Left lung (tissue), 10 donors: ENCODE data around the gene RPS19. TPM values are rescaled to one million over a fixed set of nuclear protein-coding genes. Genes with fewer than 3 reads are reported as not detected.

Source experiments
- ATAC-seq: fragments of 200-7000 bp; cut with Tn5 transposase; one replicate; pipeline ENCODE4 v1.9.1; 2020; ENCODE audit warnings: moderate library complexity
- DNase-seq, 4 donors: peaks; one replicate each; pipeline ENCODE4 v3.0.0-alpha.2; 2013 to 2020
- H3K27ac ChIP-seq, 2 donors: fragments of 200-600 bp; sonication (generic) in 1 of 2; one replicate each; pipeline versions ENCODE4 v1.5.0 to v1.8.0; 2020 to 2021
- H3K27me3 ChIP-seq, 2 donors: fragments of 200-600 bp; sonication (generic) in 1 of 2; one replicate each; pipeline versions ENCODE4 v1.5.0 to v1.8.0; 2020 to 2021
- H3K36me3 ChIP-seq, 2 donors: fragments of 200-600 bp; sonication (generic) in 1 of 2; one replicate each; pipeline versions ENCODE4 v1.5.0 to v1.8.0; 2020 to 2021
- H3K4me1 ChIP-seq, 2 donors: fragments of 200-600 bp; one replicate each; pipeline ENCODE4 v1.8.0; 2021
- H3K4me3 ChIP-seq, 2 donors: fragments of 200-600 bp; sonication (generic) in 1 of 2; one replicate each; pipeline versions ENCODE4 v1.5.0 to v1.8.0; 2020 to 2021; ENCODE audit warnings: mild to moderate bottlenecking in 1 of 2
- H3K9me3 ChIP-seq, 2 donors: fragments of 200-600 bp; sonication (generic) in 1 of 2; one replicate each; pipeline versions ENCODE4 v1.5.0 to v1.8.0; 2020 to 2021
- CTCF ChIP-seq, 2 donors: fragments of 200-600 bp; sonication (generic) in 1 of 2; IDR thresholded peaks; one replicate each; pipeline versions ENCODE4 v1.5.0 to v1.8.0; 2021; ENCODE audit warnings: antibody characterized with exemption in 2 of 2
- intact Hi-C, 2 donors: fragments of 100-400 bp; cut with DNase I; formaldehyde crosslinking; loops; one replicate each; pipeline versions ENCODE4 v1.11.2 to v1.14.2; 2022
- polyA plus RNA-seq, 6 donors: library from polyadenylated mRNA; unstranded; fragments of 120-200 nt; gene quantifications; one replicate each; pipeline ENCODE4 v1.2.1, GENCODE V29; 2013; ENCODE audit not compliant: insufficient read length in 6 of 6
- total RNA-seq, 2 donors: library from RNA; stranded (reverse); fragmentation: NEBNext Ultra II Directional; extraction: Animal tissue kit (Norgen Biotek cat#: 25700); gene quantifications; one replicate each; pipeline ENCODE4 v1.2.1, GENCODE V29; 2021
- donor health status: DM: no; HTN: yes; CAD: no.
- donor health status: DM: no; HTN: no; CAD: no.

The RPS19 gene
- total and polyA plus RNA-seq, 8 donors, result 1,560 to 2,456 (median 1,910) TPM

- intact Hi-C loops, result no loop called here
- Histone ChIP-seq H3K27ac (no peak overlapping the region), H3K9me3 (no peaks in the 10 kb centered on the region), H3K27me3 (peaks cover 0 to 13% of the 10 kb centered on the region in 2 donors), H3K4me3 (no peak overlapping the region), H3K36me3 (no peaks in the 10 kb centered on the region), H3K4me1 (no peaks in the 10 kb centered on the region)
- DNase-seq (no peak), ATAC-seq (no peak)
- no peak for TF ChIP-seq CTCF (IDR thresholded peaks at IDR 0.05)
Observed at GRCh38 chr19:41851456-41851855, 8.6 kb upstream of the RPS19 start.

- no peaks in the 10 kb centered on the region for H3K4me1 ChIP-seq
- intact Hi-C loops, result no loop called here
- H3K4me3 ChIP-seq, result no peak overlapping the region
- no peaks in the 10 kb centered on the region for H3K36me3 ChIP-seq
- H3K27me3 ChIP-seq, result no peaks in the 10 kb centered on the region
- TF ChIP-seq CTCF (IDR thresholded peaks at IDR 0.05), result no peak
- H3K27ac ChIP-seq, result no peak overlapping the region
- no peak for ATAC-seq
- DNase-seq, result no peak
- H3K9me3 ChIP-seq, result no peaks in the 10 kb centered on the region
Observed at GRCh38 chr19:41853344-41853743, 6.7 kb upstream of the RPS19 start.

- no peaks in the 10 kb centered on the region for H3K36me3 ChIP-seq
- H3K4me1 ChIP-seq, result peaks cover 0 to under 1% of the 10 kb centered on the region in 2 donors
- no peaks in the 10 kb centered on the region for H3K9me3 ChIP-seq
- DNase-seq (no peak), ATAC-seq (no peak)
- intact Hi-C loops, result no loop called here
- no peak overlapping the region for H3K27ac ChIP-seq
- no peak for TF ChIP-seq CTCF (IDR thresholded peaks at IDR 0.05)
- no peak overlapping the region for H3K4me3 ChIP-seq
- H3K27me3 ChIP-seq, result no peaks in the 10 kb centered on the region
Observed at GRCh38 chr19:41853768-41854167, 6.3 kb upstream of the RPS19 start.

- intact Hi-C loops, result no loop called here
- peak; percentile 4 for ATAC-seq
- no peaks in the 10 kb centered on the region for H3K9me3 ChIP-seq
- H3K4me1 ChIP-seq, result peaks cover 19 to 43% of the 10 kb centered on the region in 2 donors
- H3K27me3 ChIP-seq, result no peaks in the 10 kb centered on the region
- no peak for DNase-seq
- peak overlapping the region in 1 of 2 donors; percentile 96 for H3K4me3 ChIP-seq
- peak overlapping the region in 1 of 2 donors; percentile 97 for H3K27ac ChIP-seq
- TF ChIP-seq CTCF (IDR thresholded peaks at IDR 0.05), result no peak
- peaks cover 4 to 35% of the 10 kb centered on the region in 2 donors for H3K36me3 ChIP-seq
Observed at GRCh38 chr19:41859213-41859617, 840 bp upstream of the RPS19 start.

- intact Hi-C loops, result loop anchor here in 1 of 2 donors (10.0 kb wide), 1 partner anchor 74 kb away; no protein-coding TSS in a partner anchor
- TF ChIP-seq CTCF (IDR thresholded peaks at IDR 0.05), result no peak
- Histone ChIP-seq H3K9me3 (no peaks in the 10 kb centered on the region), H3K27me3 (no peaks in the 10 kb centered on the region), H3K27ac (peak overlapping the region; percentile 96 to 97), H3K4me3 (peak overlapping the region; percentile 90 to 96), H3K4me1 (peaks cover 19 to 56% of the 10 kb centered on the region in 2 donors), H3K36me3 (peaks cover 4 to 48% of the 10 kb centered on the region in 2 donors)
- DNase-seq (peak in 2 of 4 donors; percentile 45 to 53), ATAC-seq (no peak)
Observed at GRCh38 chr19:41860419-41861115, 512 bp downstream of the RPS19 start.
